Endothelial cell of umbilical vein (primary cell): ENCODE results near the gene NAV2. TPM values are rescaled to one million over a fixed set of nuclear protein-coding genes. Genes with fewer than 3 reads are reported as not detected.

Experiments
- BruUV-seq: library from RNA; stranded (reverse); fragments of 400-500 nt; replicated peaks from 2 replicates; lab custom pipeline; 2021; lab: Mats Ljungman, UMichigan
- CTCF ChIA-PET: fragments of 300-600, 350-600 bp; sonication (Branson Sonifier 250); formaldehyde crosslinking; loops from one replicate; lab custom pipeline; 2021; ENCODE audit warnings: antibody characterized with exemption, inconsistent platforms; lab: Charles Lee
- POLR2A ChIA-PET: fragments of 300-600, 350-600 bp; sonication (Branson Sonifier 250); formaldehyde crosslinking; loops from one replicate; lab custom pipeline; 2021; ENCODE audit warnings: antibody characterized with exemption, inconsistent platforms; lab: Charles Lee
- DNase-seq: peaks from one replicate; pipeline ENCODE4 v3.0.0-alpha.2; 2011; ENCODE audit warnings: low read depth, low spot score
- FAIRE-seq: peaks from 2 replicates; lab custom pipeline; 2011; peaks lifted over from hg19 to GRCh38; lab: Jason Lieb, UNC
- H2AFZ ChIP-seq: 2 replicates; pipeline ENCODE4 v1.6.0; 2012; ENCODE audit warnings: low read depth, low read length, control low read depth, inconsistent platforms
- H3K27ac ChIP-seq: 2 replicates; pipeline ENCODE4 v1.5.1; 2011; ENCODE audit warnings: low read depth, mild to moderate bottlenecking, control low read depth, low read length, moderate library complexity; ENCODE audit not compliant: insufficient read depth
- H3K27me3 ChIP-seq, 2 experiments: 2 replicates each; pipeline versions ENCODE4 v1.6.0 to v1.6.1; 2011; ENCODE audit warnings: low read length in 2 of 2, mixed read lengths in 1 of 2; ENCODE audit not compliant: control insufficient read depth in 2 of 2, insufficient read depth in 2 of 2
- H3K36me3 ChIP-seq, 2 experiments: 2 replicates in 1 of 2; 3 replicates in 1 of 2; pipeline ENCODE4 v1.5.1; 2011; ENCODE audit warnings: low read length in 2 of 2, mild to moderate bottlenecking in 1 of 2, moderate library complexity in 1 of 2; ENCODE audit not compliant: control insufficient read depth in 2 of 2, insufficient read depth in 2 of 2; ENCODE audit errors: extremely low read depth in 1 of 2
- H3K4me1 ChIP-seq: 3 replicates; pipeline ENCODE4 v1.5.1; 2011; ENCODE audit warnings: mild to moderate bottlenecking, low read length; ENCODE audit not compliant: control insufficient read depth, insufficient read depth; ENCODE audit errors: extremely low read depth
- H3K4me2 ChIP-seq: 2 replicates; pipeline ENCODE4 v1.6.1; 2011; ENCODE audit warnings: low read length, control low read depth, mixed read lengths; ENCODE audit not compliant: insufficient read depth
- H3K4me3 ChIP-seq, 3 experiments: fragments of 200-600 bp in 1 of 3; sonication (generic), shearing (Covaris generic) in 1 of 3; replicated peaks in 1 of 3; 2 replicates each; pipeline ENCODE4 v1.5.1; 2011 to 2016; ENCODE audit warnings: control low read depth in 3 of 3, low read length in 3 of 3, mild to moderate bottlenecking in 2 of 3, inconsistent platforms in 1 of 3, low read depth in 1 of 3, moderate library complexity in 1 of 3; ENCODE audit not compliant: insufficient read depth in 1 of 3
- H3K79me2 ChIP-seq: 2 replicates; pipeline ENCODE4 v1.6.0; 2012; ENCODE audit warnings: low read length, inconsistent platforms; ENCODE audit not compliant: control insufficient read depth, insufficient read depth
- H3K9ac ChIP-seq: replicated peaks from 2 replicates; pipeline ENCODE3; 2011; ENCODE audit warnings: low read length, control low read depth; ENCODE audit not compliant: insufficient read depth; ENCODE audit errors: extremely low read depth
- H3K9me1 ChIP-seq: replicated peaks from 3 replicates; pipeline ENCODE4 v1.6.0; 2011; ENCODE audit warnings: mild to moderate bottlenecking, low read length; ENCODE audit not compliant: control insufficient read depth, insufficient read depth; ENCODE audit errors: extremely low read depth
- H3K9me3 ChIP-seq: replicated peaks from 2 replicates; pipeline ENCODE4 v1.5.1; 2012; ENCODE audit warnings: low read length, inconsistent platforms; ENCODE audit not compliant: control insufficient read depth, insufficient read depth
- H4K20me1 ChIP-seq: replicated peaks from 2 replicates; pipeline ENCODE3; 2011; ENCODE audit warnings: mild to moderate bottlenecking, low read length; ENCODE audit not compliant: control insufficient read depth, insufficient read depth; ENCODE audit errors: extremely low read depth
- EZH2 ChIP-seq: IDR thresholded peaks from 2 replicates; pipeline ENCODE4 v1.6.1; 2012; ENCODE audit warnings: borderline replicate concordance, low read depth, mild to moderate bottlenecking, moderate library complexity, low read length, inconsistent platforms; ENCODE audit not compliant: severe bottlenecking
- FOS ChIP-seq: IDR thresholded peaks from 2 replicates; pipeline ENCODE4 v1.6.1; 2011; ENCODE audit warnings: mild to moderate bottlenecking, low read length, moderate library complexity, borderline replicate concordance; ENCODE audit not compliant: insufficient read depth
- GATA2 ChIP-seq: IDR thresholded peaks from 2 replicates; pipeline ENCODE4 v1.7.0; 2011; ENCODE audit warnings: low read depth, mild to moderate bottlenecking, moderate library complexity, mixed read lengths, low read length; ENCODE audit not compliant: insufficient read length, insufficient read depth
- JUN ChIP-seq: IDR thresholded peaks from 2 replicates; pipeline ENCODE4 v1.6.1; 2011; ENCODE audit warnings: borderline replicate concordance, low read depth; ENCODE audit not compliant: insufficient read length, insufficient read depth
- MYC ChIP-seq: IDR thresholded peaks from one replicate; pipeline ENCODE4 v1.6.1; 2011; ENCODE audit warnings: mild to moderate bottlenecking, low read depth, low read length
- POLR2A ChIP-seq: IDR thresholded peaks from 2 replicates; pipeline ENCODE4 v1.6.1; 2012; ENCODE audit warnings: low read depth, mild to moderate bottlenecking, control low read depth, low read length
- POLR2AphosphoS5 ChIP-seq: IDR thresholded peaks from 2 replicates; pipeline ENCODE4 v1.6.1; 2012; ENCODE audit warnings: low read depth, mild to moderate bottlenecking, control low read depth, low read length, moderate library complexity; ENCODE audit not compliant: insufficient read depth
- dilution Hi-C: fragments of 300-500 bp; cut with MboI; formaldehyde crosslinking; loops from one replicate; pipeline ENCODE4 v1.15.0; 2019; ENCODE audit warnings: low sequenced_read_pairs; ENCODE audit not compliant: extremely low pct_ligation_motif_present
- intact Hi-C: fragments of 100-400 bp; cut with micrococcal nuclease; formaldehyde crosslinking; loops from one replicate; pipeline ENCODE4 v1.10.0; 2022
- polyA plus RNA-seq, 4 experiments: library from polyadenylated mRNA; depleted of rRNA in 3 of 4; stranded (reverse) in 3 of 4; unstranded in 1 of 4; fragments of >200 nt; gene quantifications; 2 replicates each; pipeline versions ENCODE4 v1.2.1 to v1.2.3, GENCODE V29; 2011 to 2012; ENCODE audit warnings: missing spikeins in 1 of 4
- total RNA-seq: library from RNA; stranded (reverse); gene quantifications from 2 replicates; pipeline ENCODE4 v1.2.3, GENCODE V29; 2021
- TF ChIP-seq, protein P1 (sequence below): IDR thresholded peaks from 2 replicates; pipeline ENCODE4 v1.6.1; 2011; ENCODE audit not compliant: insufficient read depth, insufficient read length
- TF ChIP-seq, protein P2 (sequence below), 2 donors: IDR thresholded peaks; 1 replicate in 1 of 2; 2 replicates in 1 of 2; pipeline ENCODE4 v1.5.1; 2011; ENCODE audit warnings: low read length in 2 of 2, mild to moderate bottlenecking in 2 of 2, moderate library complexity in 2 of 2, control low read depth in 1 of 2, inconsistent platforms in 1 of 2, low read depth in 1 of 2; ENCODE audit not compliant: insufficient read depth in 1 of 2; ENCODE audit errors: extremely low read depth in 1 of 2

Gene NAV2
- total and polyA plus RNA-seq, 2 donors (not counting 3 experiments of a cell fraction or from before 2014, with no cell fraction given), result 10.9 to 68.0 TPM

GRCh38 chr11:19933801-19934488 is 221.3 kb downstream of the NAV2 start:
- no peak overlapping the region for H2AFZ ChIP-seq
- FAIRE-seq, result no peak
- TF ChIP-seq, protein P1, sequence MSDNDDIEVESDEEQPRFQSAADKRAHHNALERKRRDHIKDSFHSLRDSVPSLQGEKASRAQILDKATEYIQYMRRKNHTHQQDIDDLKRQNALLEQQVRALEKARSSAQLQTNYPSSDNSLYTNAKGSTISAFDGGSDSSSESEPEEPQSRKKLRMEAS, result no peak
- TF ChIP-seq FOS, result no peak
- TF ChIP-seq EZH2, result no peak
- TF ChIP-seq, protein P2, sequence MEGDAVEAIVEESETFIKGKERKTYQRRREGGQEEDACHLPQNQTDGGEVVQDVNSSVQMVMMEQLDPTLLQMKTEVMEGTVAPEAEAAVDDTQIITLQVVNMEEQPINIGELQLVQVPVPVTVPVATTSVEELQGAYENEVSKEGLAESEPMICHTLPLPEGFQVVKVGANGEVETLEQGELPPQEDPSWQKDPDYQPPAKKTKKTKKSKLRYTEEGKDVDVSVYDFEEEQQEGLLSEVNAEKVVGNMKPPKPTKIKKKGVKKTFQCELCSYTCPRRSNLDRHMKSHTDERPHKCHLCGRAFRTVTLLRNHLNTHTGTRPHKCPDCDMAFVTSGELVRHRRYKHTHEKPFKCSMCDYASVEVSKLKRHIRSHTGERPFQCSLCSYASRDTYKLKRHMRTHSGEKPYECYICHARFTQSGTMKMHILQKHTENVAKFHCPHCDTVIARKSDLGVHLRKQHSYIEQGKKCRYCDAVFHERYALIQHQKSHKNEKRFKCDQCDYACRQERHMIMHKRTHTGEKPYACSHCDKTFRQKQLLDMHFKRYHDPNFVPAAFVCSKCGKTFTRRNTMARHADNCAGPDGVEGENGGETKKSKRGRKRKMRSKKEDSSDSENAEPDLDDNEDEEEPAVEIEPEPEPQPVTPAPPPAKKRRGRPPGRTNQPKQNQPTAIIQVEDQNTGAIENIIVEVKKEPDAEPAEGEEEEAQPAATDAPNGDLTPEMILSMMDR (IDR thresholded peaks at IDR 0.05; ENCODE audit: extremely low read depth in 1 of 2, insufficient read depth in 1 of 2, low read depth in 1 of 2, low read length in 2 of 2), result no peak
- TF ChIP-seq GATA2, result no peak
- no peak for TF ChIP-seq POLR2A
- TF ChIP-seq MYC, result no peak
- no peak for TF ChIP-seq JUN
- TF ChIP-seq POLR2AphosphoS5, result no peak
- no peaks in the 10 kb centered on the region for H3K9me3 ChIP-seq
- ChIA-PET CTCF (interaction anchor here (0.7 to 3.0 kb wide), 6 partner anchors 8 to 421 kb away, joined by 3 to 17 read pairs (median 8); no protein-coding TSS in a partner anchor), POLR2A (no interaction called here)
- H3K4me1 ChIP-seq, result peaks cover 17% of the 10 kb centered on the region
- no peak overlapping the region for H3K9ac ChIP-seq
- H3K36me3 ChIP-seq, result peaks cover 0 to 9% of the 10 kb centered on the region in 2 experiments
- BruUV-seq, result TSS peak; percentile 71
- H3K79me2 ChIP-seq, result peaks cover 5% of the 10 kb centered on the region
- H3K27ac ChIP-seq, result no peak overlapping the region
- H3K4me3 ChIP-seq, result no peak overlapping the region
- H3K4me2 ChIP-seq, result no peak overlapping the region
- H4K20me1 ChIP-seq, result no peaks in the 10 kb centered on the region
- dilution Hi-C loops (no loop called here), intact Hi-C loops (no loop called here)
- H3K27me3 ChIP-seq, result no peaks in the 10 kb centered on the region
- no peak for DNase-seq
- H3K9me1 ChIP-seq, result no peaks in the 10 kb centered on the region
